Fibroblast of mammary gland (primary cell): ENCODE results near the gene DOCK4.
"Not testable (repeated sequence)": the region's sequence is repeated elsewhere in the genome, so short reads cannot be mapped to it uniquely, and the experiment has no call there.

Source experiments
- DNase-seq: peaks from one replicate; pipeline ENCODE4 v3.0.0-alpha.2; 2010; ENCODE audit warnings: low read depth
- H3K4me3 ChIP-seq: 2 replicates; pipeline ENCODE4 v1.5.1; 2011; ENCODE audit warnings: low read depth, mild to moderate bottlenecking, low read length, moderate library complexity; ENCODE audit not compliant: control insufficient read depth
- CTCF ChIP-seq: conservative IDR thresholded peaks from 2 replicates; pipeline ENCODE4 v1.5.1; 2011; ENCODE audit warnings: low read depth, low read length, inconsistent platforms; ENCODE audit not compliant: control insufficient read depth, insufficient read depth

The DOCK4 gene

GRCh38 chr7:112133328-112133727, 72.9 kb downstream of the DOCK4 start:
- no peak overlapping the region for H3K4me3 ChIP-seq
- no peak for DNase-seq
- TF ChIP-seq CTCF = no peak

GRCh38 chr7:112132051-112132694, 74.0 kb downstream of the DOCK4 start:
- no peak for TF ChIP-seq CTCF
- no peak overlapping the region for H3K4me3 ChIP-seq
- DNase-seq = no peak

- no peak overlapping the region for H3K4me3 ChIP-seq
- TF ChIP-seq CTCF = no peak
- no peak for DNase-seq
These were observed 75.3 kb downstream of the DOCK4 start for GRCh38 chr7:112130729-112131410.

- no peak for TF ChIP-seq CTCF
- no peak overlapping the region for H3K4me3 ChIP-seq
- no peak for DNase-seq
These were observed 76.4 kb downstream of the DOCK4 start for GRCh38 chr7:112129655-112130323.

- DNase-seq, H3K4me3 ChIP-seq: not testable (repeated sequence)
These were observed 77.5 kb downstream of the DOCK4 start for GRCh38 chr7:112128461-112129425.

- DNase-seq, H3K4me3 ChIP-seq: not testable (repeated sequence)
These were observed 78.2 kb downstream of the DOCK4 start for GRCh38 chr7:112128041-112128440.

GRCh38 chr7:112125250-112125649, 80.9 kb downstream of the DOCK4 start:
- H3K4me3 ChIP-seq = no peak overlapping the region
- TF ChIP-seq CTCF = no peak
- no peak for DNase-seq
